DND-41 (cell line): ENCODE results near the gene THSD4.

Experiments
- EZH2 ChIP-seq: IDR thresholded peaks from 3 replicates; pipeline ENCODE4 v1.6.1; 2012; ENCODE audit warnings: borderline replicate concordance, low read depth, mild to moderate bottlenecking, moderate library complexity, low read length, inconsistent platforms; ENCODE audit not compliant: severe bottlenecking
- TF ChIP-seq, protein P1 (sequence below): IDR thresholded peaks from 2 replicates; pipeline ENCODE4 v1.5.1; 2012; ENCODE audit warnings: borderline replicate concordance, low read length, moderate library complexity, mild to moderate bottlenecking; ENCODE audit not compliant: poor library complexity, severe bottlenecking; ENCODE audit errors: extremely low read depth

DNA sequence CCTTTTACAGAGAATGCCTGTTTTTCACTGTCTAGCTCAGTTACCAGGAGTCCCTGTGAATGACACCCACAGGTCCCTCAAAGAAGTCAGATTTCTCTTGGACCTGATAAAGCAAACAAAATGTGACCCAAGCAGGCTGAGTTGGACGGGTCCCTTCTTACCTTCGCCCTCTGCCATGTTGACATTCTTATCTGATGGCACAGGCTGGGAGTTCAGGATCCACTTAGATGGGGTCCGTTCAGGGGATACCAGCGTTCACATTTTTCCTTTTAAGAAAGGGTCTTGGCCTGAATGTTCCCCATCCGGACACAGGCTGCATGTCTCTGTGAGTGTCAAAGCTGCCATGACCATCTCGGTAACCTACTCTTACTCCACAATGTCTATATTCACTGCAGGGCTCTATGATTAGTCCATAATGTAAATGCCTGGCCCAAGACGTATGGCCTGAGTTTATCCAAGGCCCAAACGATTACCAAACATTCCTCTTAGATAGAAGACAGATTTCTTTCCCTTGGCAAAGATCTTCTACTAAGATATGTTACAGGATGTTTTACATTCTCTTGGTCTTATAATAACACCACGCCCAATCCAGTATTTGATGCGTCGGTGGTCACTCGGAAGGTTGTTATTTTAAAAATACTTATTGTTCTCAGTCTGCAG is 179.1 kb downstream of the THSD4 start:
- TF ChIP-seq, protein P1, sequence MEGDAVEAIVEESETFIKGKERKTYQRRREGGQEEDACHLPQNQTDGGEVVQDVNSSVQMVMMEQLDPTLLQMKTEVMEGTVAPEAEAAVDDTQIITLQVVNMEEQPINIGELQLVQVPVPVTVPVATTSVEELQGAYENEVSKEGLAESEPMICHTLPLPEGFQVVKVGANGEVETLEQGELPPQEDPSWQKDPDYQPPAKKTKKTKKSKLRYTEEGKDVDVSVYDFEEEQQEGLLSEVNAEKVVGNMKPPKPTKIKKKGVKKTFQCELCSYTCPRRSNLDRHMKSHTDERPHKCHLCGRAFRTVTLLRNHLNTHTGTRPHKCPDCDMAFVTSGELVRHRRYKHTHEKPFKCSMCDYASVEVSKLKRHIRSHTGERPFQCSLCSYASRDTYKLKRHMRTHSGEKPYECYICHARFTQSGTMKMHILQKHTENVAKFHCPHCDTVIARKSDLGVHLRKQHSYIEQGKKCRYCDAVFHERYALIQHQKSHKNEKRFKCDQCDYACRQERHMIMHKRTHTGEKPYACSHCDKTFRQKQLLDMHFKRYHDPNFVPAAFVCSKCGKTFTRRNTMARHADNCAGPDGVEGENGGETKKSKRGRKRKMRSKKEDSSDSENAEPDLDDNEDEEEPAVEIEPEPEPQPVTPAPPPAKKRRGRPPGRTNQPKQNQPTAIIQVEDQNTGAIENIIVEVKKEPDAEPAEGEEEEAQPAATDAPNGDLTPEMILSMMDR: no peak
- no peak for TF ChIP-seq EZH2
